K562 (cell line): Measurements from ENCODE around the gene UBE2I. TPM values are rescaled to one million over a fixed set of nuclear protein-coding genes. Genes with fewer than 3 reads are reported as not detected.

Experiments used
- ARID3B ChIP-seq: fragments of 250-450 bp; sonication (Bioruptor Pico); IDR thresholded peaks from 2 replicates; pipeline ENCODE4 v1.4.0; 2020; ENCODE audit warnings: borderline replicate concordance
- DPF2 ChIP-seq: fragments of 450-650 bp; IDR thresholded peaks from 2 replicates; pipeline ENCODE4 v1.6.1; 2016
- HDAC2 ChIP-seq: fragments of 450-650 bp; IDR thresholded peaks from 2 replicates; pipeline ENCODE4 v1.6.1; 2016; ENCODE audit warnings: mild to moderate bottlenecking
- HDAC6 ChIP-seq: IDR thresholded peaks from 2 replicates; pipeline ENCODE4 v1.6.1; 2012; ENCODE audit warnings: low read depth, mild to moderate bottlenecking, control low read depth, inconsistent platforms, low read length, moderate library complexity
- ILF3 ChIP-seq: fragments of 450-650 bp; IDR thresholded peaks from 2 replicates; pipeline ENCODE4 v1.6.1; 2018; ENCODE audit warnings: antibody characterized with exemption, mild to moderate bottlenecking, moderate library complexity, borderline replicate concordance
- KAT2B ChIP-seq: IDR thresholded peaks from one replicate; pipeline ENCODE4 v1.6.1; 2012; ENCODE audit warnings: low read depth, mild to moderate bottlenecking, control low read depth, inconsistent platforms, low read length, moderate library complexity
- MECOM ChIP-seq: fragments of 250-450 bp; sonication (Bioruptor Pico); IDR thresholded peaks from 2 replicates; pipeline ENCODE4 v1.8.0; 2022; ENCODE audit warnings: inconsistent platforms
- MEIS2 ChIP-seq: fragments of 450-650 bp; IDR thresholded peaks from 2 replicates; pipeline ENCODE4 v1.6.1; 2014; ENCODE audit warnings: mild to moderate bottlenecking; ENCODE audit not compliant: partially characterized antibody
- MGA ChIP-seq: fragments of 450-650 bp; IDR thresholded peaks from 2 replicates; pipeline ENCODE4 v1.6.1; 2016; ENCODE audit warnings: mild to moderate bottlenecking, moderate library complexity
- POLR2A ChIP-seq: fragments of 450-650 bp; conservative IDR thresholded peaks from 2 replicates; pipeline ENCODE4 v1.6.1; 2016
- PRDM10 ChIP-seq: fragments of 450-650 bp; IDR thresholded peaks from 2 replicates; pipeline ENCODE4 v1.6.1; 2018; ENCODE audit not compliant: partially characterized antibody
- TGIF2 ChIP-seq: sonication (generic); formaldehyde crosslinking; IDR thresholded peaks from 2 replicates; pipeline ENCODE4 v1.8.1; 2022; ENCODE audit warnings: mild to moderate bottlenecking, missing genetic modification reagents, moderate library complexity
- polyA plus RNA-seq, 8 experiments: library from polyadenylated mRNA; depleted of rRNA in 4 of 8; stranded (reverse) in 5 of 8; unstranded in 3 of 8; fragments of >200 nt; fragmentation: Nextera tagmentation in 2 of 8; fragmentation: Illumina TruSeq in 1 of 8; extraction: Ambion mirVana in 2 of 8; extraction: Trizol in 1 of 8; gene quantifications; 2 replicates each; pipeline versions ENCODE4 v1.2.1 to v1.2.3, GENCODE V29; 2011 to 2014; ENCODE audit warnings: inconsistent platforms in 1 of 8, missing spikeins in 1 of 8
- total RNA-seq, 7 experiments: library from RNA; depleted of rRNA in 6 of 7; stranded (reverse); fragments of >200 nt in 6 of 7; fragmentation: Illumina TruSeq in 2 of 7; extraction: Trizol in 2 of 7; gene quantifications; 2 replicates each; pipeline versions ENCODE4 v1.2.1 to v1.2.3, GENCODE V29; 2011 to 2021; ENCODE audit warnings: low replicate concordance in 1 of 7

Gene UBE2I
- total and polyA plus RNA-seq, 9 of the 15 experiments (the other 6 are each of a cell fraction or from before 2014, with no cell fraction given) = 36.6 to 254 (median 104) TPM

- TF ChIP-seq MGA (no peak), MECOM (CRISPR knock-in tag) (no peak), POLR2A (0 out of 2 replicates have a peak, but pooled peaks have one; percentile 27), DPF2 (no peak), PRDM10 (no peak), HDAC6 (no peak), MEIS2 (no peak), KAT2B (no peak), ILF3 (no peak), TGIF2 (CRISPR knock-in tag) (no peak), ARID3B (CRISPR knock-in tag) (no peak), HDAC2 (no peak)
These were observed 11.3 kb downstream of the UBE2I start (continued) for GRCh38 chr16:1320658-1321240.
